ENCODE data around the gene KAT8. TPM values are rescaled to one million over a fixed set of nuclear protein-coding genes. Genes with fewer than 3 reads are reported as not detected.
A peak's percentile ranks its signal among the peaks of the same experiment; 100 is the strongest.

The KAT8 gene
- total RNA-seq, 4 donors from 2014 or later: 61.0 to 83.4 (median 72.6) TPM

- no peak for TF ChIP-seq CTCF (IDR thresholded peaks at IDR 0.05)
- no peak for TF ChIP-seq EP300 (IDR thresholded peaks at IDR 0.05)
- no peak for TF ChIP-seq POLR2A (IDR thresholded peaks at IDR 0.05; ENCODE audit: low read depth)
- no peak for TF ChIP-seq POLR2AphosphoS5 (IDR thresholded peaks at IDR 0.05)
- Histone ChIP-seq H3K4me3 (no peak overlapping the region), H3K36me3 (peaks cover 47 to 78% (median 74%) of the 10 kb centered on the region in 4 donors), H3K27ac (replicated peaks in 1 of 4) (peak overlapping the region in 3 of 4 donors; percentile 47 to 71 (median 63)), H3K27me3 (peaks cover 0 to 10% (median 0%) of the 10 kb centered on the region in 4 donors), H3K4me1 (peaks cover 10 to 27% (median 22%) of the 10 kb centered on the region in 4 donors), H3K9me3 (no peaks in the 10 kb centered on the region)
- no peak for DNase-seq (ENCODE audit: extremely low spot score)
- 82% methylated on average over 2 of the region's 10 CpGs for WGBS
- intact Hi-C loops (cut with DNase I): no loop called here
Measured at GRCh38 chr16:31130336-31130891, 12.9 kb downstream of the KAT8 start.

- intact Hi-C loops (cut with DNase I): no loop called here
- no peak overlapping the region for H3K27ac ChIP-seq (replicated peaks in 1 of 4)
- no peaks in the 10 kb centered on the region for H3K9me3 ChIP-seq
- WGBS: 73% methylated on average over 2 of the region's 6 CpGs
- H3K4me3 ChIP-seq: no peak overlapping the region
- no peak for DNase-seq (ENCODE audit: extremely low spot score)
- no peak for TF ChIP-seq POLR2AphosphoS5 (IDR thresholded peaks at IDR 0.05)
- peaks cover 11 to 27% (median 22%) of the 10 kb centered on the region in 4 donors for H3K4me1 ChIP-seq
- peaks cover 47 to 75% (median 70%) of the 10 kb centered on the region in 4 donors for H3K36me3 ChIP-seq
- peaks cover 0 to 15% (median 1%) of the 10 kb centered on the region in 4 donors for H3K27me3 ChIP-seq
Measured at GRCh38 chr16:31130899-31131298, 13.4 kb downstream of the KAT8 start.

DNA sequence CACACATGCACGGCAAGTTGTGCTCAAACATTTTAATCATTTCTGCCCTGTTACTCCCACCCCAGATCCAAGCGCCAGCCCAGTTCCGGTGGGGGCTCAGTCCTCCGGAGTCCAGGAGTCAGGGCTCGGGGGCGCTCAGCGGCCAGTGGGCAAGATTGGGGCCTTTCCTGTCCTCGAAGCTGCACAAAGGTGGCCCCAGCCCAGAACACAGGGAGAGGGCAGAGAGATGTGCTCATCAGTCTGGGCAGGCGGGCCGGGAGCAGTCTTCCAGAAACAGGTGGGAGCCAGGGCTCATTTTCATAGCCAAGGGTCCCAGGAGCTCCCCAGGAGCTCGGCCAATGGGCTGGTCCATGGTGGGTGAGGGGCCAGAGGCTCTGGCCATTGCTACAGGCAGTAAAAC lies 14.0 kb downstream of the KAT8 start:
- Histone ChIP-seq H3K36me3 (peaks cover 47 to 70% (median 66%) of the 10 kb centered on the region in 4 donors), H3K4me1 (peaks cover 11 to 27% (median 22%) of the 10 kb centered on the region in 4 donors), H3K27me3 (peaks cover 0 to 21% (median 1%) of the 10 kb centered on the region in 4 donors), H3K9me3 (no peaks in the 10 kb centered on the region), H3K27ac (replicated peaks in 1 of 4) (no peak overlapping the region), H3K4me3 (no peak overlapping the region)
- TF ChIP-seq EP300 (IDR thresholded peaks at IDR 0.05) (no peak), POLR2A (IDR thresholded peaks at IDR 0.05; ENCODE audit: low read depth) (no peak), CTCF (IDR thresholded peaks at IDR 0.05) (no peak), POLR2AphosphoS5 (IDR thresholded peaks at IDR 0.05) (no peak)
- WGBS: 90% methylated on average over 8 of the region's 11 CpGs
- intact Hi-C loops (cut with DNase I): no loop called here
- DNase-seq (ENCODE audit: extremely low spot score): no peak

DNA sequence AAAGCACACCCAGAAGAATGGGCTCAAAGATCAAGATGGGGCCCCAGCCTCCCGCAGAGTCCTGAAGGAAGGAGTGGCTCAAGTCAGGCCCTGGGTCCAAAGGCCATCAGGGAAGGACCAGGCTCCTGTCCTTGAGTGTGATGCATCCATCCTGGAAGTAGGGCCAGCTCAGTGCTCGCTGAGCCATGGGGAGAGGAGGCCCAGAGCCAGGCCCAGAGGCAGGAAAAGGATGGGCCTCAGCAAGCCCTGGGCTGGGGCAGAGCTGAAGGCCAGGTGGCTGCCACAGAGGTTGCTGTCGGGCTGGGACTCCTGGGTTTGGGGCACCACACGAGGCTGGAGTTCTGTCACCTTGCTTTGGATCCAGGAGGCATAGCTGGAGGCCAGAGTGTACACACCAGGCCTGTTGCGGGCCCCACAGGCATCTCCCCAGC lies 14.4 kb downstream of the KAT8 start:
- WGBS: 100% methylated on average over 1 of the region's 5 CpGs
- H3K27me3 ChIP-seq: peaks cover 0 to 25% (median 1%) of the 10 kb centered on the region in 4 donors
- TF ChIP-seq POLR2A (IDR thresholded peaks at IDR 0.05; ENCODE audit: low read depth) (no peak), EP300 (IDR thresholded peaks at IDR 0.05) (no peak), POLR2AphosphoS5 (IDR thresholded peaks at IDR 0.05) (no peak), CTCF (IDR thresholded peaks at IDR 0.05) (no peak)
- no peak for DNase-seq (ENCODE audit: extremely low spot score)
- no peaks in the 10 kb centered on the region for H3K9me3 ChIP-seq
- intact Hi-C loops (cut with DNase I): no loop called here
- no peak overlapping the region for H3K4me3 ChIP-seq
- H3K36me3 ChIP-seq: peaks cover 47 to 66% (median 62%) of the 10 kb centered on the region in 4 donors
- no peak overlapping the region for H3K27ac ChIP-seq (replicated peaks in 1 of 4)
- peaks cover 11 to 27% (median 22%) of the 10 kb centered on the region in 4 donors for H3K4me1 ChIP-seq

GRCh38 chr16:31132303-31132979 lies 15.0 kb downstream of the KAT8 start:
- Histone ChIP-seq H3K27ac (replicated peaks in 1 of 4) (no peak overlapping the region), H3K4me3 (no peak overlapping the region), H3K27me3 (peaks cover 0 to 25% (median 1%) of the 10 kb centered on the region in 4 donors), H3K36me3 (peaks cover 41 to 60% (median 56%) of the 10 kb centered on the region in 4 donors), H3K9me3 (no peaks in the 10 kb centered on the region), H3K4me1 (peaks cover 11 to 27% (median 22%) of the 10 kb centered on the region in 4 donors)
- TF ChIP-seq CTCF (IDR thresholded peaks at IDR 0.05) (no peak), POLR2AphosphoS5 (IDR thresholded peaks at IDR 0.05) (no peak), EP300 (IDR thresholded peaks at IDR 0.05) (no peak), POLR2A (IDR thresholded peaks at IDR 0.05; ENCODE audit: low read depth) (no peak)
- DNase-seq (ENCODE audit: extremely low spot score): no peak
- intact Hi-C loops (cut with DNase I): no loop called here
- WGBS: 88% methylated on average over 11 of the region's 20 CpGs
